SK-N-MC (cell line): ENCODE measurements around the gene BCAS1.

ENCODE experiments used
- EZH2 ChIP-seq: fragments of 200-600 bp; sonication (generic); IDR thresholded peaks from one replicate; pipeline ENCODE4 v1.6.1; 2017; ENCODE audit warnings: antibody characterized with exemption
- FOXP2 ChIP-seq: optimal IDR thresholded peaks from 2 replicates; pipeline ENCODE3; 2011; ENCODE audit warnings: mild to moderate bottlenecking, moderate library complexity; ENCODE audit not compliant: insufficient read depth; ENCODE audit errors: extremely low read length, control extremely low read depth
- POLR2AphosphoS5 ChIP-seq: IDR thresholded peaks from 2 replicates; pipeline ENCODE4 v1.6.1; 2012; ENCODE audit warnings: mild to moderate bottlenecking, low read depth, low read length, borderline replicate concordance

DNA sequence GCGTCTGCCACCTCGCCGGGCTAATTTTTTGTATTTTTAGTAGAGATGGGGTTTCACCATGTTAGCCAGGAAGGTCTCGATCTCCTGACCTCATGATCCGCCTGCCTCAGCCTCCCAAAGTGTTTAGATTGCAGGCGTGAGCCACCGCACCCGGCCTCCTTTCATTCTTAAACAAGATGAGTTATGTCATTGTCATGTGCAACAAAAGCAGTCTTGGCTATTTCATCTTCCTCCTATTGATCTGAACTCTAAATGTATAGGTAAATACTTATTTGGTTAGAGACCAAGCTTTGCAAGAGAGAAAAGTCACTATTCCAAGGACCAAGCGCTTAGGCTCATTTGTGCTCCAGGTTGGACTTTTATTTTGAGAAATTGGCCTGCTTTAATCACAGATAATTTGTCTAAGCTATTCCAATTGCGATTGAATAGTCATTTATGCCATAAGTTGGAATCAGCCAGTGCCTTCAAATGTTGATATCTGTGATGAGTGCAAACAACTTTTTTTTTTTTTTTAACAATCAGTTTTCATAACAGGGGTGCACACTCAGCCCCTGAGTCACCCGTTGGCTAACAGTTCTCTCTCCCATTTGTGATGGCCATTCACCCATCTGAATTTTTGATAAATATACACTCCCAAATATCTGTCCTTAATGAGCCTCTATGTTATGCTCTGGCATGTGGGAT, 167.3 kb downstream of the BCAS1 start:
- TF ChIP-seq POLR2AphosphoS5, result no peak
- TF ChIP-seq EZH2, result no peak
- TF ChIP-seq FOXP2, result no peak
